Lung (tissue), 12 donors: ENCODE data around the gene ATP2B3. TPM values are rescaled to one million over a fixed set of nuclear protein-coding genes. Genes with fewer than 3 reads are reported as not detected.

Experiments used
- ATAC-seq: fragments of 200-7000 bp; cut with Tn5 transposase; one replicate; pipeline ENCODE4 v1.9.1; 2020; ENCODE audit warnings: moderate number of reproducible peaks; ENCODE audit not compliant: insufficient read depth, low FRiP score
- DNase-seq, 3 donors: peaks; one replicate each; pipeline ENCODE4 v3.0.0-alpha.2; 2013 to 2017
- H3K27ac ChIP-seq, 2 donors: one replicate each; pipeline ENCODE4 v1.5.1; 2013; ENCODE audit warnings: mild to moderate bottlenecking in 2 of 2, moderate library complexity in 2 of 2, control low read depth in 1 of 2, inconsistent platforms in 1 of 2, low read depth in 1 of 2, low read length in 1 of 2
- H3K27me3 ChIP-seq, 3 donors: one replicate each; pipeline ENCODE4 v1.5.1; 2013; ENCODE audit warnings: low read length in 2 of 3; ENCODE audit not compliant: control insufficient read depth in 3 of 3, insufficient read depth in 3 of 3
- H3K36me3 ChIP-seq, 4 donors: one replicate each; pipeline ENCODE4 v1.5.1; 2013; ENCODE audit warnings: low read length in 4 of 4, mild to moderate bottlenecking in 1 of 4, moderate library complexity in 1 of 4; ENCODE audit not compliant: control insufficient read depth in 4 of 4, insufficient read depth in 4 of 4
- H3K4me1 ChIP-seq, 5 donors: one replicate each; pipeline ENCODE4 v1.5.1; 2013; ENCODE audit warnings: low read length in 5 of 5, mild to moderate bottlenecking in 2 of 5, moderate library complexity in 1 of 5; ENCODE audit not compliant: control insufficient read depth in 5 of 5, insufficient read depth in 5 of 5
- H3K4me3 ChIP-seq: one replicate; pipeline ENCODE4 v1.5.1; 2013; ENCODE audit warnings: mild to moderate bottlenecking, control low read depth, moderate library complexity
- H3K9ac ChIP-seq, 2 donors: one replicate each; pipeline ENCODE4 v1.5.1; 2013; ENCODE audit warnings: low read length in 2 of 2, control low read depth in 1 of 2; ENCODE audit not compliant: insufficient read depth in 1 of 2
- H3K9me3 ChIP-seq, 4 donors: one replicate each; pipeline ENCODE4 v1.5.1; 2013; ENCODE audit warnings: low read length in 3 of 4, mild to moderate bottlenecking in 1 of 4, moderate library complexity in 1 of 4; ENCODE audit not compliant: control insufficient read depth in 4 of 4, insufficient read depth in 3 of 4
- WGBS, 2 donors: extraction: QIAGEN DNeasy Blood & Tissue Kit; methylation state at CpG; one replicate each; pipeline ENCODE4 v1.1.7; 2013; 5-methylcytosine and 5-hydroxymethylcytosine counted together
- polyA plus RNA-seq, 2 donors: library from polyadenylated mRNA; stranded (reverse); fragments of 200-250 nt; gene quantifications; one replicate each; pipeline ENCODE4 v1.2.1, GENCODE V29; 2013
- total RNA-seq, 2 donors: library from RNA; depleted of rRNA in 1 of 2; stranded (reverse); fragments of >200 nt in 1 of 2; gene quantifications; one replicate each; pipeline ENCODE4 v1.2.1, GENCODE V29; 2014 to 2021
- TF ChIP-seq, protein P1 (sequence below): IDR thresholded peaks from 2 replicates; pipeline ENCODE4 v1.5.1; 2012; ENCODE audit warnings: mild to moderate bottlenecking; ENCODE audit errors: control extremely low read depth, extremely low read depth
- donor health status: control.
- donor health status: control.
- donor health status: Bipolar disorder and iron deficiency.
- donor health status: healthy.
- donor health status: DM: yes; HTN: yes; CAD: no.

The ATP2B3 gene
- total and polyA plus RNA-seq, 4 donors: 0.21 to 0.54 TPM; not detected in 2

DNA sequence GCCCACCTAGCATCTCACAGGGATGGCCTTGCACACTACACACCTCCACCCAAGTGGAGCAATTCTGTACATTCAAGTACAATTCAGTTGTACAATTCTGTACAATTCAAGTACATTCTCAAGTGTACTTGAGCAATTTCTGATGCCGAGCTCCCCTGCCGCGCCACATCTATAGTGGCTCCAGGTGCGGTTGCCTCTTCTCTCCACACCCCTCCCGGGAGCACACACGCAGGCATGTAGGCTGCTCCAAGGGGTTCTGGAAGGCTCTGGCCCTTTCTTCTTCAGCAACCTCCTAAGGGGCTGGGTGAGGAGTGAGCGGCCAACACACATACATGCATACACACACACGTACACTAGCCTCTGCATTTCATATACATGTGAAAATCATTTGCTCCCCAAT lies 110.7 kb downstream of the ATP2B3 start:
- H3K36me3 ChIP-seq: no peaks in the 10 kb centered on the region

DNA sequence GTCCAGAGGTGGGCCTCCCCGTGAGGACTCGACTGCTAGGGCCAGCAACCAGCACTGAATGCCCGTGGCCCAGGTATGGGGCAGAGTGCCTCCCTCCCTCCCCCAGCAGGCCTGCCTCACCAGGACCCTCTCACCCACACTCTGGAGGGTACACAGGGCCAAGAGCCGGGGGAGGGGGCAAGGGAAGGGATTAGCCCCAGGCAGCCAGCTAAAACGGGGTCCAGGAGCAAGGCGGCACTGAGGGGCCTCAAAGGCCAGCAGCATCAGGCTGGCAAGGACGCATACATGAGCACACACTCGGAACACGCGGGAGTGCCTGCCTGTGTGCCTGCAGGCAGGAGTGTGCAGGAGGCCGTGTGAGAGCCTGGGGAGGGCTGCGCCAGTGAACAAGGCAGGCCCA lies 111.2 kb downstream of the ATP2B3 start:
- Histone ChIP-seq H3K9ac (no peak overlapping the region), H3K36me3 (no peaks in the 10 kb centered on the region), H3K9me3 (peaks cover 0 to 7% (median 0%) of the 10 kb centered on the region in 4 donors), H3K4me3 (no peak overlapping the region), H3K4me1 (peaks cover 0 to 7% (median 0%) of the 10 kb centered on the region in 5 donors), H3K27ac (no peak overlapping the region), H3K27me3 (peaks cover 0 to 3% (median 0%) of the 10 kb centered on the region in 3 donors)
- no peak for ATAC-seq
- TF ChIP-seq, protein P1, sequence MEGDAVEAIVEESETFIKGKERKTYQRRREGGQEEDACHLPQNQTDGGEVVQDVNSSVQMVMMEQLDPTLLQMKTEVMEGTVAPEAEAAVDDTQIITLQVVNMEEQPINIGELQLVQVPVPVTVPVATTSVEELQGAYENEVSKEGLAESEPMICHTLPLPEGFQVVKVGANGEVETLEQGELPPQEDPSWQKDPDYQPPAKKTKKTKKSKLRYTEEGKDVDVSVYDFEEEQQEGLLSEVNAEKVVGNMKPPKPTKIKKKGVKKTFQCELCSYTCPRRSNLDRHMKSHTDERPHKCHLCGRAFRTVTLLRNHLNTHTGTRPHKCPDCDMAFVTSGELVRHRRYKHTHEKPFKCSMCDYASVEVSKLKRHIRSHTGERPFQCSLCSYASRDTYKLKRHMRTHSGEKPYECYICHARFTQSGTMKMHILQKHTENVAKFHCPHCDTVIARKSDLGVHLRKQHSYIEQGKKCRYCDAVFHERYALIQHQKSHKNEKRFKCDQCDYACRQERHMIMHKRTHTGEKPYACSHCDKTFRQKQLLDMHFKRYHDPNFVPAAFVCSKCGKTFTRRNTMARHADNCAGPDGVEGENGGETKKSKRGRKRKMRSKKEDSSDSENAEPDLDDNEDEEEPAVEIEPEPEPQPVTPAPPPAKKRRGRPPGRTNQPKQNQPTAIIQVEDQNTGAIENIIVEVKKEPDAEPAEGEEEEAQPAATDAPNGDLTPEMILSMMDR: no peak
- DNase-seq: peak in 1 of 3 donors; percentile 8
- WGBS, 2 donors: 84 to 90% methylated on average over 11 to 12 of the region's 12 CpGs

More for the DNA sequence above, 110.7 kb downstream of the ATP2B3 start:
- H3K4me1 ChIP-seq: peaks cover 0 to 7% (median 0%) of the 10 kb centered on the region in 5 donors
- no peak overlapping the region for H3K4me3 ChIP-seq
- DNase-seq (peak in 1 of 3 donors; percentile 22), ATAC-seq (no peak)
- no peak overlapping the region for H3K9ac ChIP-seq
- H3K27me3 ChIP-seq: peaks cover 0 to 3% (median 0%) of the 10 kb centered on the region in 3 donors
- peaks cover 0 to 7% (median 0%) of the 10 kb centered on the region in 4 donors for H3K9me3 ChIP-seq
- TF ChIP-seq, protein P1: no peak
- 81 to 88% methylated on average over 6 to 8 of the region's 8 CpGs for WGBS, 2 donors
- H3K27ac ChIP-seq: no peak overlapping the region

DNA sequence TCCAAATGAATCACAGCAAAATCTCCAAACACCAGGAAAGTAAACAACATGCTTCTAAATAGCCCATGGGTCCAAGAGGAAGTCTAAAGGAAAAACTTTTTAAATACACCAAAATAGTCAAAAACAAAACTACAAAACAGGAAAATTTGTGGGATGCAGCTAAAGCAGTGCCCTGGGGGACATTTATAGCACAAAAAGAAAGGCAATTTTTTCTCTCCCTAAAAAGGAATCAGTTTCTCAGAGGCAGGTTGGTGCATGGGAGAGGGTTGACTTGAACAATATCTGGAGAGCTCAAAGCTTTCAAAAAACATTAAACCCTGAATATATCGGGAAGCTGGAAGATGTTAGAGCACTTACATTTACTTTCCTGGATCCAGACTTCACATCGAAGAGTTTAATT lies 113.9 kb downstream of the ATP2B3 start:
- peaks cover 0 to 3% (median 0%) of the 10 kb centered on the region in 3 donors for H3K27me3 ChIP-seq
- DNase-seq (no peak), ATAC-seq (no peak)
- TF ChIP-seq, protein P1: no peak
- peaks cover 0 to 7% (median 0%) of the 10 kb centered on the region in 4 donors for H3K9me3 ChIP-seq
- peaks cover 0 to 16% (median 4%) of the 10 kb centered on the region in 5 donors for H3K4me1 ChIP-seq
- no peak overlapping the region for H3K27ac ChIP-seq
- no peak overlapping the region for H3K4me3 ChIP-seq
- WGBS, 2 donors: 90 to 100% methylated on average over 2 of the region's 2 CpGs
- no peak overlapping the region for H3K9ac ChIP-seq
- H3K36me3 ChIP-seq: no peaks in the 10 kb centered on the region
